ENCODE results near the gene SPATA46. TPM values are rescaled to one million over a fixed set of nuclear protein-coding genes. Genes with fewer than 3 reads are reported as not detected.

The SPATA46 gene
- total RNA-seq, 2 experiments from 2014 or later, result not detected

DNA sequence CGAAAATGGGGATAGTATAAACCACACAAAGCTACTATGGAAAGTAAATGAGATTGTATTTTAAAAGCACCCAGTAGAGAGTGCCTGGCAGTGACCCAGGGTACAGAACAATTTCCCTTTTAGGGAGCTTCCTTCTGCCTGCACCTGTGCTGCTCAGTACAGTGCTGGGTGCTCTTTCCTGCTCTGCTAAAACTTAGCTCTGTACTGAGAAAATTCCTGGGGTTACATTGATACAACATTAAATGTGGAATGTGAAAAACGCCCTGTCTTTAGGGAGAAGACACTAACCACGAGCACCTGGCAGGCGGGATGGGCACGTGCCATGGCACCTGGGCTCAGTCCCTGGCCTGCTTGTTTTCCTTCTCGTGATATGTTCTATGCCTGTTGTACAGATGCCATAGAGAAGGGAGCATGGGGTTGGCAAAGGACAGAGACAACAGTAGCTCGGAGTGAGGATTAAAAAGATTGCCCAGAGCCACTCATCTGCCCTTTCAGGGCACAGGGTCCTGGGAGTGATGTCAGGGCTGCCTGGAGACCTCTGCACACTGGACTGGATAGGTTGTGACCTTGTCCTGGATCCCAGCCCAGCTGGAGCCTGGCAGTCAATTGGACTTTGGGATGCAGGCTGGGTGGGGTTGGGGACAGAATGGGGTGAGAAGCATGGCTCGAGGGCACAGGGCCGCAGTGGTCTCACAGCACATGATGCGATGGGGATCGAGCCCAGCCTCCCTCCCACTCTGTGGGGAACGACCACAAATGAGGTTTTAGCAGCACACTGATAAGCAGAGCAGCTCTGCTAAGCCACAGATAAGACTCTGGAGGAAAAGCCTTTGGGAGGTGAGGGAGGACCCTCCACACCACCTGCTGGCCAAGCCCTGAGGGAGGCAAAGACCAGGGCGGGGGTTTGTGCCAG lies 4.2 kb downstream of the SPATA46 start:
- Histone ChIP-seq H3K36me3 (ENCODE audit: insufficient read depth, low read length) (no peaks in the 10 kb centered on the region), H2AFZ (ENCODE audit: low read length) (no peak overlapping the region), H3K4me1 (ENCODE audit: insufficient read depth, low read length, poor library complexity, severe bottlenecking) (no peaks in the 10 kb centered on the region), H3K9me3 (ENCODE audit: low read length) (no peaks in the 10 kb centered on the region), H3K9me2 (ENCODE audit: insufficient read depth, low read length) (no peaks in the 10 kb centered on the region), H3K4me3 (ENCODE audit: low read depth, low read length, poor library complexity, severe bottlenecking) (no peak overlapping the region), H3K79me2 (ENCODE audit: insufficient read depth, low read depth, low read length) (no peaks in the 10 kb centered on the region), H3K4me2 (ENCODE audit: low read length) (no peak overlapping the region), H3K27ac (ENCODE audit: low read depth, low read length, poor library complexity, severe bottlenecking) (no peak overlapping the region), H4K20me1 (ENCODE audit: insufficient read depth, low read length) (no peaks in the 10 kb centered on the region)
- no peak for DNase-seq (ENCODE audit: low spot score)
- ChIA-PET CTCF (ENCODE audit: unreplicated experiment) (interaction anchor here (0.5 kb wide), 1 partner anchor 37 kb away, joined by 3 read pairs; no protein-coding TSS in a partner anchor), POLR2A (interaction anchor here (0.7 to 0.9 kb wide), 2 partner anchors 10 to 223 kb away, joined by 3 read pairs; no protein-coding TSS in a partner anchor)
- BruUV-seq (replicated peaks), result no TSS peak
- TF ChIP-seq EZH2phosphoT487 (IDR thresholded peaks at IDR 0.05; ENCODE audit: borderline replicate concordance, low read depth, low read length), result no peak
- TF ChIP-seq, protein P1, sequence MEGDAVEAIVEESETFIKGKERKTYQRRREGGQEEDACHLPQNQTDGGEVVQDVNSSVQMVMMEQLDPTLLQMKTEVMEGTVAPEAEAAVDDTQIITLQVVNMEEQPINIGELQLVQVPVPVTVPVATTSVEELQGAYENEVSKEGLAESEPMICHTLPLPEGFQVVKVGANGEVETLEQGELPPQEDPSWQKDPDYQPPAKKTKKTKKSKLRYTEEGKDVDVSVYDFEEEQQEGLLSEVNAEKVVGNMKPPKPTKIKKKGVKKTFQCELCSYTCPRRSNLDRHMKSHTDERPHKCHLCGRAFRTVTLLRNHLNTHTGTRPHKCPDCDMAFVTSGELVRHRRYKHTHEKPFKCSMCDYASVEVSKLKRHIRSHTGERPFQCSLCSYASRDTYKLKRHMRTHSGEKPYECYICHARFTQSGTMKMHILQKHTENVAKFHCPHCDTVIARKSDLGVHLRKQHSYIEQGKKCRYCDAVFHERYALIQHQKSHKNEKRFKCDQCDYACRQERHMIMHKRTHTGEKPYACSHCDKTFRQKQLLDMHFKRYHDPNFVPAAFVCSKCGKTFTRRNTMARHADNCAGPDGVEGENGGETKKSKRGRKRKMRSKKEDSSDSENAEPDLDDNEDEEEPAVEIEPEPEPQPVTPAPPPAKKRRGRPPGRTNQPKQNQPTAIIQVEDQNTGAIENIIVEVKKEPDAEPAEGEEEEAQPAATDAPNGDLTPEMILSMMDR (conservative IDR thresholded peaks at IDR 0.05; ENCODE audit: low read length), result no peak
- intact Hi-C loops (cut with micrococcal nuclease; ENCODE audit: unreplicated experiment), result no loop called here

DNA sequence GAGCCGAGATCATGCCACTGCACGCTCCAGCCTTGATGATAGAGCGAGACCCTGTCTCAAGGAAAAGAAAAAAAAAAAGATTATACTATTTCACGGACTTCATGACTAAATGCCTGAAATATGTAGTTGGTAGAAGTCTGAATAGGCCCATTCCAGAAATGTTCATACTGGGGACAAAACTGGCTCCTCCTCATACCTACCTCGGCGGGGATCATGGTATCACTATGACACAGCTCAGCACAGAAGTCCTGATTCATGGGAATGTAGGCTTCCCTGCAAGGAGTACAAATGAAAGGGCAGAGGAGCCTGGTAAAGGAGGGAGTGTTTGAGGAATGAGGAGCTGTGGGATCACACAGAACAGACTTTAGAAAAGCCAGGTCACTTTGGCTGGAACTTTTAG lies 5.0 kb downstream of the SPATA46 start:
- Histone ChIP-seq H3K79me2 (ENCODE audit: insufficient read depth, low read depth, low read length) (no peaks in the 10 kb centered on the region), H3K27ac (ENCODE audit: low read depth, low read length, poor library complexity, severe bottlenecking) (no peak overlapping the region), H3K4me1 (ENCODE audit: insufficient read depth, low read length, poor library complexity, severe bottlenecking) (no peaks in the 10 kb centered on the region), H3K4me2 (ENCODE audit: low read length) (no peak overlapping the region), H4K20me1 (ENCODE audit: insufficient read depth, low read length) (no peaks in the 10 kb centered on the region), H3K9me3 (ENCODE audit: low read length) (no peaks in the 10 kb centered on the region), H3K4me3 (ENCODE audit: low read depth, low read length, poor library complexity, severe bottlenecking) (no peak overlapping the region), H2AFZ (ENCODE audit: low read length) (no peak overlapping the region), H3K9me2 (ENCODE audit: insufficient read depth, low read length) (no peaks in the 10 kb centered on the region), H3K36me3 (ENCODE audit: insufficient read depth, low read length) (no peaks in the 10 kb centered on the region)
- BruUV-seq (replicated peaks), result no TSS peak
- CTCF ChIA-PET (ENCODE audit: unreplicated experiment), result interaction anchor here (0.5 kb wide), 1 partner anchor 38 kb away, joined by 3 read pairs; no protein-coding TSS in a partner anchor
- intact Hi-C loops (cut with micrococcal nuclease; ENCODE audit: unreplicated experiment), result no loop called here
- no peak for TF ChIP-seq EZH2phosphoT487 (IDR thresholded peaks at IDR 0.05; ENCODE audit: borderline replicate concordance, low read depth, low read length)
- TF ChIP-seq, protein P1 (conservative IDR thresholded peaks at IDR 0.05; ENCODE audit: low read length), result no peak
- no peak for DNase-seq (ENCODE audit: low spot score)
- POLR2A ChIA-PET, result interaction anchor here (0.7 to 0.9 kb wide), 2 partner anchors 11 to 222 kb away, joined by 3 read pairs; no protein-coding TSS in a partner anchor

DNA sequence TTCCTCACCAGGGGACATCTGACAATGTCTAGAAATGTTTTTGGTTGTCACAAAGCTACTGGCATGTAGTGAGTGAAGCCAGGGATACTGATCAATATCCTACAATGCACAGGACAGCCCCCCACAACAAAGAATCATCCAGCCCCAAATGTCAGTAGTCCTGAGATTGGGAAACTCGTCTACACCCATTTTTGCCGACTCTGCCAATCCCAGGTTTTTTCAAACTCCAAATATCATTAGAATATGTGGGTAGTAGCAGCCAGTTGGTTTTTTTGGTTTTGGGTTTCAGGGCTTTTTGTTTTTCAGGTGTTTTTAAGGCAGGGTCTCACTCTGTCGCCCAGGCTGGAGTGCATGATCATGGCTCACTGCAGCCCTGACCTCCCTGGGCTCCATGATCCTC lies 5.9 kb downstream of the SPATA46 start:
- ChIA-PET POLR2A (interaction anchor here (0.6 kb wide), 1 partner anchor 197 kb away, joined by 4 read pairs; no protein-coding TSS in a partner anchor), CTCF (ENCODE audit: unreplicated experiment) (no interaction called here)
- H2AFZ ChIP-seq (ENCODE audit: low read length), result no peak overlapping the region
- H3K4me3 ChIP-seq (ENCODE audit: low read depth, low read length, poor library complexity, severe bottlenecking), result no peak overlapping the region
- no peak overlapping the region for H3K4me2 ChIP-seq (ENCODE audit: low read length)
- H3K4me1 ChIP-seq (ENCODE audit: insufficient read depth, low read length, poor library complexity, severe bottlenecking), result no peaks in the 10 kb centered on the region
- BruUV-seq (replicated peaks), result no TSS peak
- no peak overlapping the region for H3K27ac ChIP-seq (ENCODE audit: low read depth, low read length, poor library complexity, severe bottlenecking)
- no peaks in the 10 kb centered on the region for H3K36me3 ChIP-seq (ENCODE audit: insufficient read depth, low read length)
- no peaks in the 10 kb centered on the region for H3K9me3 ChIP-seq (ENCODE audit: low read length)
- H3K9me2 ChIP-seq (ENCODE audit: insufficient read depth, low read length), result no peaks in the 10 kb centered on the region
- no peak for DNase-seq (ENCODE audit: low spot score)
- TF ChIP-seq EZH2phosphoT487 (IDR thresholded peaks at IDR 0.05; ENCODE audit: borderline replicate concordance, low read depth, low read length), result no peak
- no peaks in the 10 kb centered on the region for H3K79me2 ChIP-seq (ENCODE audit: insufficient read depth, low read depth, low read length)
- H4K20me1 ChIP-seq (ENCODE audit: insufficient read depth, low read length), result no peaks in the 10 kb centered on the region
- intact Hi-C loops (cut with micrococcal nuclease; ENCODE audit: unreplicated experiment), result no loop called here
